Neutrophil (primary cell): Measurements from ENCODE around the gene GATD1.

Experiments
- H3K27ac ChIP-seq: fragments of 200-600 bp; sonication (generic); 2 replicates; pipeline ENCODE4 v1.5.1; 2016; ENCODE audit warnings: mild to moderate bottlenecking, moderate library complexity
- H3K27me3 ChIP-seq: fragments of 200-600 bp; sonication (generic); 2 replicates; pipeline ENCODE4 v1.6.0; 2016; ENCODE audit warnings: mild to moderate bottlenecking
- H3K36me3 ChIP-seq: fragments of 200-600 bp; sonication (generic); 2 replicates; pipeline ENCODE4 v1.5.1; 2017
- H3K4me1 ChIP-seq, 2 experiments: fragments of 200-600 bp in 1 of 2; sonication (generic) in 1 of 2; 1 replicate in 1 of 2; 2 replicates in 1 of 2; pipeline versions ENCODE4 v1.5.1 to v1.6.1; 2013 to 2016; ENCODE audit warnings: low read depth in 1 of 2, low read length in 1 of 2, mild to moderate bottlenecking in 1 of 2, moderate library complexity in 1 of 2; ENCODE audit not compliant: control insufficient read depth in 1 of 2, insufficient read depth in 1 of 2
- H3K4me3 ChIP-seq, 2 experiments: fragments of 200-600 bp in 1 of 2; sonication (generic) in 1 of 2; 1 replicate in 1 of 2; 2 replicates in 1 of 2; pipeline ENCODE4 v1.5.1; 2013 to 2016; ENCODE audit warnings: low read depth in 1 of 2, low read length in 1 of 2, mild to moderate bottlenecking in 1 of 2, moderate library complexity in 1 of 2
- H3K9me3 ChIP-seq: fragments of 200-600 bp; sonication (generic); 2 replicates; pipeline ENCODE4 v1.5.1; 2016
- CTCF ChIP-seq: fragments of 200-600 bp; sonication (generic); IDR thresholded peaks from 2 replicates; pipeline ENCODE4 v1.5.1; 2016; ENCODE audit warnings: antibody characterized with exemption

Gene GATD1

DNA sequence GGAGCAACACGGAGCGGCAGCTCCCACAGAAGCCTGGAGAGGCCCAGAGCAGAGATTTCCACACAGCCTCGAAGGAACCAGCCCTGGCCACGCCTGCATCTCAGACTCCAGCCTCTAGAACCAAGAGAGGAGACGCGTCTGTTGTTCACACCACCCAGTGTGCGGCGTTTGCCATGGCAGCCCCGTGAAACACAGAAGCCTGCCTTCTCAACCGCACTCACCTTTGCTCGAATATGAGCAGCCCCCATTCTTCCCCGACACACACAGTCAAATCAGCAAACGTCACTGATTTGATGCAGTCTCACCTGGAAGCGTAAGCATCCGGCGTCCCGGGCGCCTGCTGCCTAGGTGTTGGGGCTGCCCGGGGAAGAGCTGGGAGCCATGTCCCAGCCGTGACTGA lies 44.2 kb downstream of the GATD1 start:
- TF ChIP-seq CTCF = no peak
- Histone ChIP-seq H3K27ac (no peak overlapping the region), H3K36me3 (no peaks in the 10 kb centered on the region), H3K4me1 (peaks cover 39 to 43% of the 10 kb centered on the region in 2 experiments), H3K27me3 (no peaks in the 10 kb centered on the region), H3K4me3 (no peak overlapping the region), H3K9me3 (no peaks in the 10 kb centered on the region)

DNA sequence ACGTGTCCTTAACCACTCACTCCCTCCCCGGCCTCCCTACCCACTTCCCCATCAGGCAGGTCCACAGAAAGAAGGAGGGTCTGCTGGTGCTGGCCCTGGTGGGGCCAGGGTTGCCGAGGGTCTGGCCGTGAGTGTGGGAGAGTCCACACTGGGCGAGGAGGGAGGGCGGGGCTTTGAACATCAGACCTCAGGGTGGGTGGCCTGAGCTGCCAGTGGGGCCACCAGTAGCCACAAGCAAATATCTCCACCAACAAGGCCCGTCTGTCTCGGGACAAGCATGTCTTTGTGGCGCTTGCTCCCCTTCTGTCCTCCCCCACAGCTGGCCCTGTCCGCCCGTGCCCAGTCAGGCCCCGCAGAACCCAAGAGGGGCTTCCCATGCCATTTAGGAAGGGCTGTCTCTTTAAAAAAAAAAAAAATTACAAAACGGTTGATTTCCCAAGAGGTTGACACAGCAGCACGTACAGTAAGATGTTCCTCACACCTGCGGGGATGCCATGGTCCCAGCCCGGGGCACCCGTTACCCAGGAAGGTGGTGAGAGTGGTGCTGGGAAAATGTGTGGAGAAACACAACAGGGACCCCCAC lies 47.7 kb downstream of the GATD1 start:
- no peak for TF ChIP-seq CTCF
- H3K27me3 ChIP-seq = peaks cover 14% of the 10 kb centered on the region
- peak overlapping the region; percentile 88 for H3K27ac ChIP-seq
- peak overlapping the region; percentile 33 to 55 for H3K4me3 ChIP-seq
- no peaks in the 10 kb centered on the region for H3K9me3 ChIP-seq
- no peaks in the 10 kb centered on the region for H3K36me3 ChIP-seq
- peaks cover 51 to 55% of the 10 kb centered on the region in 2 experiments for H3K4me1 ChIP-seq

DNA sequence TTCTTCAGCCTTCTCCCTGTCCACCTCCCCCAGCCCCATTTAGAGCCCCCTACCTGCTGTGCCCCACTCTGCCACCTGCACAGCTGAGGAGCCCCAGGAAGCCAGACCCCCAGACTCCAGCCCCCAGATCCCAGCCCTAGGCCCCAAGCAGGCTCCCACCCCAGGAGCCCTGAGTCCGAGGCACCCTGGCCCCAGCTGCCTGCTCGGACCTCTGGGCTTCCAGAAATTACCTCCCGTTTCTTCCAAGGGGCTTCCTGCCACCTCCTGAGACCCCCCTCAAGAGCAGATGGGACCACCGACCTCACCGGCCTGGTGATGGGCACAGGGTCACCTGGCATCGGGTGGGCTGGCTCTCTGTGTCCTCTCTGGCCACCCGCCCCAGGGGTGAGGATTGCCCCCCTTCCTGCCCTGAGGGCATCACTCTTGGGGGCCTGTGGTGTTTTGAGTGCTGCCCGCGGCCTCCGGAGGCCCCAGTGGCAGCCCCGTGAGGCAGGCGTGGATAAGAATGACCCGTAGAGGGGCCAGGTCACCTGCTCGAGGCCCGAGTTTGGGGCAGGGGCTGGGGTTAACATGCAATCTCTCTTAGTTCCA lies 48.3 kb downstream of the GATD1 start:
- peak overlapping the region; percentile 88 for H3K27ac ChIP-seq
- H3K9me3 ChIP-seq = no peaks in the 10 kb centered on the region
- TF ChIP-seq CTCF = no peak
- H3K36me3 ChIP-seq = no peaks in the 10 kb centered on the region
- peaks cover 20% of the 10 kb centered on the region for H3K27me3 ChIP-seq
- H3K4me3 ChIP-seq = peak overlapping the region; percentile 33 to 55
- peaks cover 51 to 55% of the 10 kb centered on the region in 2 experiments for H3K4me1 ChIP-seq

- Histone ChIP-seq H3K27ac (peak overlapping the region; percentile 88), H3K36me3 (no peaks in the 10 kb centered on the region), H3K9me3 (no peaks in the 10 kb centered on the region), H3K4me1 (peaks cover 51 to 58% of the 10 kb centered on the region in 2 experiments), H3K4me3 (peak overlapping the region; percentile 33 to 55), H3K27me3 (peaks cover 26% of the 10 kb centered on the region)
- TF ChIP-seq CTCF = peak; percentile 99
Measured at GRCh38 chr11:727859-728748, 49.2 kb downstream of the GATD1 start.

- peak overlapping the region in 1 of 2 experiments; percentile 55 for H3K4me3 ChIP-seq
- H3K27ac ChIP-seq = no peak overlapping the region
Measured at GRCh38 chr11:727281-727701, 50.0 kb downstream of the GATD1 start.

More at GRCh38 chr11:727281-727701, 50.0 kb downstream of the GATD1 start:
- Histone ChIP-seq H3K36me3 (no peaks in the 10 kb centered on the region), H3K4me1 (peaks cover 53 to 64% of the 10 kb centered on the region in 2 experiments), H3K9me3 (no peaks in the 10 kb centered on the region), H3K27me3 (peaks cover 34% of the 10 kb centered on the region)
- TF ChIP-seq CTCF = no peak
